ENCODE results near the gene TPPP.

DNA sequence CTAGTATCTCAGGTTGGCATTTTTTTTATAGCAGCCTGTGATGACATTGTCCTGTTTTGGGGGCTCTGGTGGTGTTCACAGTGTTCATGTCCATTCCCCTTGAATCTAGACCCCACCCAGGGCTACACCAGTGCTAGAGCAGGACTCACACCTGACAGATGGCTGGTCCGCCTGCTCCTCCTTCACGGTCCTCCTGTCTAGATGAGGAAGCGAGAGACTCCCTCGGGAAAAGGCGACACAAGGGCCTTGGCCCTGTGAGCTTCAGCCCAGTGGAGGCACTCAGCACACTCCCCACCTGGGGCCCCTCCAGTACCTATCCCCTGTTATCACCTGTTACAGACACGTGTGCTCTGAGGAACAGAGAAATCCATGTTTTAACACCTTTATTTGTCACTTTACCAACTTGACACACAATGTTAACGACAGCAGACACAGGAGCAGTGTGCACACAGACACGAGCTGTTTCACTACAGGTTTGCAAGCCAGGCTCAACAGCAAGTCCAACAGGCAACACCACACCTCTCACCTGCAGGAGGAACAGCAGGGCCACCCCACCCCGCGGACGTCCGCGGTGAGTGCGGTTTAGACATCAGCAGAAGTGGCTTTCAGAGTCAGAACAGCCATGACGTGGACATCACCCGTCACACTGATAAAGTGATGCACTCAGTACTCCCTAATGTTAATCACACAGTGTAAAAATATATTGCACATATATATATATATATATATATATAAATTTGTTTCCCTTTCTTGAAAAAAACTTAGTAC lies 33.5 kb downstream of the TPPP start:
- TF ChIP-seq CTCF (conservative IDR thresholded peaks at IDR 0.05; ENCODE audit: low read length), result no peak
- no peak for TF ChIP-seq EZH2phosphoT487 (IDR thresholded peaks at IDR 0.05; ENCODE audit: borderline replicate concordance)

All from Loucy (cell line).